NCI-H2171 (cell line): Measurements from ENCODE around the gene MBTD1.
"Not testable (repeated sequence)": the region's sequence is repeated elsewhere in the genome, so short reads cannot be mapped to it uniquely, and the experiment has no call there.

ENCODE experiments used
- DNase-seq: peaks from one replicate; lab custom pipeline; 2025; lab: John Stamatoyannopoulos, UW

MBTD1 gene

DNA sequence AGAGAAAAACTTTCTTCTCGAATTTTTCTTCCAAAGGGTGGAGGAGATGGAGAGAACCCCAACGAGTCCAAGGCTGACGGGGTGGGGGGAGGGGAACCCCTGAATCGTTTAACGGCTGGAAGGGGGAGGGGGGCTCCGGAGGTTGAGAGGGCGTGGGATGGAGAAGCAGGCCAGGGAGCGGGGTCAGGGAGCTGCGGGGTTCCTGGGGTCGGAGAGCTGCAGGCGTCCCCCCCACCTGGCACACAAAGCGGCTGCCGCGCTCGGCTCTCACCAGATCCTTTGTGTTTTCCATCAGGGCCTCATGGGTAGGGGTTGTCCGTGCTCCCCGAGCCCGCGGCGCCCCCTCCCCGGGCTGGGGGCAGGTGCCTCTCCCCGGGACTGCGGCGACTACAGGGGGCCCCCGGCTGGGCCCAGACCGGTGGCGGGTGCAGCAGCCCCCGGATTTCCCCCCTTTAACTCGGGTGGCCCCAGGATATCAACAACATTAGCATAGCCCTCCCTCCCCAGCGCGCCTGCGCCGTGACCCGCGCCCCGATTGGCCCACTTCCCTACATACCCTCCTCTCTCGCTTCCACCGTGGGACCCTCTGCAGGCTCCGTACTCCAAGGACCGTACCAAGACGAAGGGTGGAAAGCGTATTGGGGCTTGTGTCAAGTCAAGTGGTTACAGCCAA lies at the start of gene MBTD1:
Gene MBTD1 (minus strand): TSS at position 486 of the 673 bp plus-strand sequence. CDS start 34,888 bp downstream, outside the sequence.
- peak; percentile 94 for DNase-seq

DNA sequence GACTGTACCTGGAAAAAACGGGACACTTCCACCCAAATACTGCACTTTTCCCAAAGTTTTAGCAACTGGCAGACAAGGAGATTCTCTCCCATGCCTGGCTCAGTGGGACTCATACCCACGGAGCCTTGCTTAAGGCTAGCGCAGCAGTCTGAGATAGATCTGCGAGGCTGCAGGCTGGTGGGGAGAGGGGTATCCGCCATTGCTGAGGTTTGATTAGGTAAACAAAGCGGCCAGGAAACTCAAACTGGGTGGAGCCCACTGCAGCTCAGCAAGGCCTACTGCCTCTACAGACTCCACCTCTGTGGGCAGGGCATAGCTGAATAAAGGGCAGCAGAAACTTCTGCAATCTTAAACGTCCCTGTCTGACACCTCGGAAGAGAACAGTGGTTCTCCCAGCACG lies 45.3 kb upstream of the MBTD1 start:
- no peak for DNase-seq

DNA sequence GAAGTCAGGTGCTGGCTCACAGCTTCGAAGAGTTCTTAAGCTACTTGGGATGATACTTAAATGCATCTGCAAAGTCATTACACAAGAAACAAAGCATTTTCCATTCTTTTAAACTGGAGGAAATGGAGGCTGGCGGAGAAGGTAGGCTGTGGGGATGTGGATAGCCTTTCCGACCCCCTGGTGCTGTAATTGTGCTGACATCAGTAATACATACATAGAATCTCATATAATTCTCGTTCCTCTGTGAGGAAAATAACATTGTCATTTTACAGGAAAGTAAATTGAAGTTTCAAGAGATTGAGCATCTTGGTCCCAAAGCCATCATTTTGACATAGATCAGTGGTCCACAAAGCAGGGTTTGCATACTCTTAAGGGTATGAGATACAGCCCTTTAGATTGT lies 40.0 kb upstream of the MBTD1 start:
- no peak for DNase-seq

DNA sequence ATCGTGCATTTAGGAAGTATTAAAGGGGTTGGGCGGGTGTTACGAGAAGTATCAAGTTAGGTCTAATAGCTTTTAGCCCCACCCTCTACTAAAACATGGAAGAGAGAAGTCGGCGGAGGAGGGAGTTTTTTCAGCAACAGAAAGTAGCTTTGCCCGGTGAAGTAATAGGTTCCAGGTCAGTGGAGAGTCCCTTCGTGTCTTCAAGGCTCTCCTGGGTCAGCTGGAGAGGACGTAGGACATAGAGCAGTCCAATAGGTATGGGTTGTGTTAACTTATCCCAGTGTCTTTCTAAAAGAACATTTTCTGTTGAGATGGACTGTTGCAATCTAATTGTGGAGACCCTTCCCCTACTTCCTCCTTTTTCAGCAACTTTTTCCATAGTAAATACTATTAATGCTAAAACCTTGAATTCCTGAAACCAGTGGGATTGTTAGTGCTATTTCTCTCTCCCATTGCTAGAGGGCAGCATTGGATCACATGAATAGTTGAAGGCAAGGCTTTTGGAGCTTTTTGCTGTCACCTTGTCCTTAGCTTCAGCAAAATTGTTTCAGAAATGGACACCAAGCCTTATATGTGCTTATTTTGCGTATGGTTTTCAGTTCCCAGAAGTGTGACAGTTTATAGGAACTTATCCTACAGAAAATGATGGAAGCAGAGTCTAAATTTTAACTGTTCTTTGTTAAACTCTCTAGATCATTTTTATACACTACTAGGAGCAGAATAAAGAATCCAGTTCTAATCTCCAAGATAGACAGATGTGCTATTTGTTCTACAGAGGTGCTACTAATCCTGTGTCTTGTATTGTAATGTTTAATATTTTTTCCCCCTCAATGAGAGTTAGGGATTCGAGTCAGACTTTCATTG lies 38.9 kb upstream of the MBTD1 start:
- DNase-seq: peak; percentile 41

DNA sequence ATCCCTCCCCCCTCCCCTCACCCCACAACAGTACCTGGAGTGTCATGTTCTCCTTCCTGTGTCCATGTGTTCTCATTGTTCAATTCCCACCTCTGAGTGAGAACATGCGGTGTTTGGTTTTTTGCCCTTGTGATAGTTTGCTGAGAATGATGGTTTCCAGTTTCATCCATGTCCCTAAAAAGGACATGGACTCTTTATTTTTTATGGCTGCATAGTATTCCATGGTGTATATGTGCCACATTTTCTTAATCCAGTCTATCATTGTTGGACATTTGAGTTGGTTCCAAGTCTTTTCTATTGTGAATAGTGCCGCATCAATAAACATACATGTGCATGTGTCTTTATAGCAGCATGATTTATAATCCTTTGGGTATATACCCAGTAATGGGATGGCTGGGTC lies 34.5 kb upstream of the MBTD1 start:
- DNase-seq: not testable (repeated sequence)

DNA sequence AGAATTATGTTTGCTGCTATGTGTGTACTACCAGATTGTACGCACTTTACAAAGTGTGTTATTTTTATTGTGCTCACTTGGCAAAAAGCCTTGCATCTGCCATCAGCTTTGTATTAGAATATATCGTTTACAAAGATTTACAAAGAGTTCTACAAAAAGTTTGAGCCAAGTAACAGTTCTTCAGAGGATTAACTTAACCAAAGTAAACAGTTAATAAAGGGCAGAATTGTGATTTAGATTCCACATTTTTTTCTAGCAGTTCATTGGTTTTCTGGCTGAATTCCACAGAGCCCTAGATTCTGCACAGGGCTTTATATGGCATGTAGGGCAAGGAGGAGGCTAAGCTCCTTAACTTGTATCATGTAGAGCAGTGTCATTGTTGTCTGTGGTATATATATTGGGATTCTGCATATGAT lies 29.9 kb upstream of the MBTD1 start:
- no peak for DNase-seq

DNA sequence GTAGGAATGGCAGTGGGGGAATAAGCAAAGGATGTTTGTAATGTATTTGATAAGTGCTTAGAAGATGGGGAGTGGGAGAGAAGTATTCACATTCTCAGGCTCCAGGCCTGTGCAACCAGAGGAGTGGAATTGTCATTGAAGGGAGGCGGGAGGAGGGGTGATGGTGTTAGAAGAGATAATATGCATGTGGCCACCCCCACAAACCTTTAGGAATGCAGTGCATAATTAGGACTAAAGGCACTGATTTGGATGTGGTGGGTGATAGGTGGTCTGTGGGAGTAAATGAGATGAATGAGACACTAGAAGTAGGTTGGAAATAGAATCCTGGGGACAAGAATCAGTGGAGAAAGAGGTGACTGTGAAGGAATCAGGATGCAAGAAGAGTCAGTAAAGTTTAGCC lies 27.6 kb upstream of the MBTD1 start:
- no peak for DNase-seq

DNA sequence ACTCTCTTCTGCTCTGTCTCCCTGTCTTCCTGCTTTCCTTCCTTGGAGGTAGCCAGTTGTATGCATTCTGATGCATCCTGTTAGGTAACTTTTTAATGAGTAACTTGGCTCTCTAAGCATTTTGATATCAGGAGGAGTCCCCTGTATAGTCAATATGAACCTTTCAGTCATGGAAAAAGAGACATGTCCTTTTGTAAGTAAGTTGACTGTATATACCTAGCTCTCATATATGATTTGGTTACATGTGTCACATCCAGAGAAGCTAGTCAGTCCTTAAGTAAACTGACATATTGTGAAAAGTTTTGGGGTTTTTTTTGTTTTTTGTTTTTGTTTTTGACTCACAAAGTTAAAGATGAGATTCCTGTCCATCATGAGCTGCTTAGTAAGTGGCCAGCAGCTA lies 19.3 kb upstream of the MBTD1 start:
- DNase-seq: no peak

DNA sequence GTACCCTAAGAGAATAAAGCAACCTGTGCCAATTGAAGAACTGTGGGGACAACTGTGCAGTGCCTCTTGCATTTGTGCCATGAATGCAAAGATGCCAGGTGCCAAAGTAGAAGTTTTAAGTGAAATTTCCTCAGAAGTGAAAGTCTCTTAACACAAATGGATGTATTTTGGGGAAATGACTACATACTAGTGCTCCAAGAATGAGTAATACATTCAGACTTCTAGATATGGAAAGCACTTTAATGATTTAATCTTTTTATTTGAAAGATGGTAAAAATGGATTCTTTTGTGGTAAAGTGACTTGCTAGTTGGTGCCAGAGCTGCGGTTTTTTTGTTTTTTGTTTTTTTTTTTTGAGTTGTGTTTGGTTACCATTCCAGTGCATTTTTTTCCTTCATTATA lies 15.5 kb upstream of the MBTD1 start:
- no peak for DNase-seq

DNA sequence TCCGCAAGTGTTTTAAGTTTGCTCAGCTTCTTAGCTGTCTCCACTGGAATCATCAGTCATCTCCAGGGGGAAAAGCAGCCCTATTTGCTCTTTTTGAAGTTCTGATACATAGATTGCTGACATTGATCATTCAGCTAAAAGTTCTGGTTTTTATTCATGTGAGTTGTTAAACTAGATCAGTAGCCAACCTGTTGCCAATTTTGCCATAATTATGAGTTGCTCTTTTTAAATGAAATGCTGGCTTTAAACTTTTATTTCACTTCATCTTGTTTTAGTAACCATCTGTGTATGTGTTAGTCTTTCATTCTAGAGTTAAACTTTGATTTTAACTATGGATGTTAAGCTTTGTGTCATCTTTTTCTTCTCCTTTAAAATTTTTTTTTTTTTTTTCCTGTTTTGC lies 13.0 kb upstream of the MBTD1 start:
- DNase-seq: no peak

DNA sequence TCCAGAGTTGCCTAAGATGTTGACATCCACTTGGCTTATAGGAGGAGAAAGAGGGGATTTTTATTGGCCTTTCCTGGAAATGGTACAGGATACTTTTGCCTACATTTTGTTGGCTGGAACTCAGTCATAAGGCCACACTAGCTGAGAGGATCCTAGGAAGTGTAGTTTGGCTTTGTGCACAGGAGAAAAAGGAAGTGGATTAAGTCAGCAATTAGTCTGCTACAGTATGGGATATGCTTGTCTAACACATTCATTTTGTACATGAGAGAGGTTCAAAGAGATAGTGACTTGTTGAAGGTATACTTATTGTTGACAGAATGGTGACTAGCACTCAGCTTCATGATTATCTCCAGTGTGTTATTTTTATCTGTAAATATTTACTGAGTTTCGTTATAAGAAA lies 10.8 kb upstream of the MBTD1 start:
- no peak for DNase-seq

DNA sequence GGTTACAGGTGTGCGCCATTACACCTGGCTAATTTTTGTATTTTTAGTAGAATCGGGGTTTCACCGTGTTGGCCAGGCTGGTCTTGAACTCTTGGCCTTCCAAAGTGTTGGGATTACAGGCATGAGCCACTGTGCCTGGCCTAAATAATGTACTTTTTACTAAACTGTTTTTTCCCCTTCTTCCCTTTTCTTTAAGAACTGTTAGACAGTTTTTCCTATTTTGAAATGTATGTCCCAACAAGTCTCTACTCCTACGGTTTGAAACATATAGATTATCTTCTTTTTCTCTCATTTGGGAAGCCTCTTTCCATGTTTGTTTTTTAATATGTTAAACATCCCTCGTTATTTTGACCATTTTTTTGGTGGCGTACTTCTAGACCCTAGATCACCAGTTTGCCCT lies 10.1 kb upstream of the MBTD1 start:
- no peak for DNase-seq

DNA sequence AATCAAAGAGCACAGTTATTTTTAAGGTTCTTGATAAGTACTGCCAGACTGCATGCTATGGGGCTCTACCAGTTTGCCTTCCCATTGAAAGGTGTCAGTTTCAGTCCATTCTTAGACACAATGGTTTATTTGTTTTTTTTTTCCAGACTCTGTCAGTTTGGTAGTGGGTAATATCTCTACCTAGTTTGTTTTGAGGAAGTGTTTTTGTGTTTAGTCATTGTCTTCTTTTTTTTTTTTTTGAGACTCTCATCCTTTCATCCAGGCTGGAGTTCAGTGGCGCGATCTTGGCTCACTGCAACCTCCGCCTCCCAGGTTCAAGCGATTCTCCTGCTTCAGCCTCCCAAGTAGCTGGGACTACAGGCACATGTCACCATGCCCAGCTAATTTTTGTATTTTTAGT lies 4.6 kb upstream of the MBTD1 start:
- not testable (repeated sequence) for DNase-seq

DNA sequence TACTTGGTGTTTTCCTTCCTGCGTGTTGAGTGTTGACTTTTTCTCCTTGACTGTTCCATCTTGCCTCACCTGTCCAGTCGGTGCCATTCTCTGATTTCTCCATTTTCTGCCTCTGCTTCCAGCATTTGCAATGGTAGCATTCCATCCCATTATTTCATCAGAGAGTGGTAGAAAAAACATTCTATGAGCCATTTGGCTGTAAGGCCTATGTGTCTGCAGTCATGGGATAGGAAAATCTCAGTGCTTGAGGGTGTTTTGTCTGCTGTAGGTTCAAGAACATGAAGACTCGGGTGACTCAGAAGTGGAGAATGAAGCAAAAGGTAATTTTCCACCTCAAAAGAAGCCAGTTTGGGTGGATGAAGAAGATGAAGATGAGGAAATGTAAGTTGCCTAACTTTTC lies 3.2 kb upstream of the MBTD1 start:
- DNase-seq: no peak

DNA sequence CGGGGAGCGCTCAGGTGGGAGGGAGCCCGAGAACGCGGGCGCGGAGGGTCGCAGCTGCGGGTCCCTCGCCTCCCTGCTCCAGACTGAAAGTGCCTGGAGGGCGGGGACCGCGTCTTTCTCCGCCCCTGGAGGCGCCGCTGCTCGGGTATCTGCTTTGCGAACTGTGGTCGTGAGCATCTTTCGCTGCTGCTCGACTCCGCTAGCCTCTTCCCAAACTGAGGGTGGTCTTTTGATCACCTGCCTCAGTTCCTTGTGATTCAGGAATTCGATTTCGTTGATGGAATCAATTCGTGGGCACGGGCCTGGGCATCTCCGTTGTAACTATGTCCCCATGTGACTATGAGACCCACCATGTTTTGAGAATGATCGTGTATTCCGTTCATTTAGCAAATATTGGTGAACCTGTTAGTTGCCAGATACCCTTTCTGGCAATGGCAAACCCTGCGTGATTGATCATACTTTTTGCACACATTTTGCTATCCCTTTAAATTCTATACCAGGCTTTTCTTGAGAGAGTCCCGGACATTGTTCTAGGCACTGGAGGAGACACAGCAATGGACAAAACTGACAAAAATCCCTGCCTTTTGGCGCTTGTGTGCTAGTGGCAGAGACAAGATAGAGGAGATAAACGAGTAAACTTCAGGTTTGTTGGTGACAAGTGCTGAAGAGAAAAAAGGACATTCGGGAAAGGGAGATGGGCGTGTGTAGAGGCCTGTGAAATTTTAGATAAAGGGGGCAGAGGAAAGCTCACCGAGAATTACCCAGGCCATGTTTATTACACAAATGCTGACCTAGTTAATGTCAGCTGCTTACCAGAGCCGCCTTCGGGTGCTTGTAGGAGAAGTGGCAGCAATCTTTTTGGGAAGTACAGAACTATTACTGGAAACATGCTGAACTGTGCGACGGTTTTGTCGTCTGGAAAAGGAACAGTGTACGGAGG lies 1.4 kb upstream of the MBTD1 start:
- no peak for DNase-seq

DNA sequence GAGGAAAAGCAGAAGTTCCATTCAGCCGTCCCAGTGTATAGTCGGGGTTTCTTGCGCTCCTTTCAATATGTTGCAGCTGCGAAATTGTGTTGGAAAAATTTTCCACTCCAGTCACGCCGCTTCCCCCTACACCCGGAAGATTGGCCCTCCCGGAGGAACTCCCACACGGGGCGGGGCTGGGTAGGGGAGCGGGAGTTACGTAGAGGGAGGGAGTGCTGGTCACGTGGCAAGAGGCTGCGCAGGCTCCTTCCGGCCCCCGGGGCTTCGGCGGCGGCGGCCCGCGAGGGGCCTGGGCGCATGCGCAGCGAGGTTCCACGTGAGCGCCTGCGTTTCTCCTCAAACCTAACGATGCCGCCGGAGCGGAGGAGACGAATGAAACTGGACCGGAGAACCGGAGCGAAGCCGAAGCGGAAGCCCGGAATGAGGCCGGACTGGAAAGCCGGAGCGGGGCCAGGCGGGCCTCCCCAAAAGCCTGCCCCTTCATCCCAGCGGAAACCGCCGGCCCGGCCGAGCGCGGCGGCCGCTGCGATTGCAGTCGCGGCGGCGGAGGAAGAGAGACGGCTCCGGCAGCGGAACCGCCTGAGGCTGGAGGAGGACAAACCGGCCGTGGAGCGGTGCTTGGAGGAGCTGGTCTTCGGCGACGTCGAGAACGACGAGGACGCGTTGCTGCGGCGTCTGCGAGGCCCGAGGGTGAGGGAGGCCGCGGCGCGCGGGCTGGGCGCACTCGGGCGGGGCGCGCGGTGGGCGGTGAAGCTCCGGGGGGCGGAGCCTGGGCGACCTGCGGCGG lies 581 bp upstream of the MBTD1 start, which contains the start of gene UTP18:
Gene UTP18 (plus strand): TSS at position 310 of the 787 bp plus-strand sequence. CDS start 39 bp downstream, at position 349.
- DNase-seq: peak; percentile 97

DNA sequence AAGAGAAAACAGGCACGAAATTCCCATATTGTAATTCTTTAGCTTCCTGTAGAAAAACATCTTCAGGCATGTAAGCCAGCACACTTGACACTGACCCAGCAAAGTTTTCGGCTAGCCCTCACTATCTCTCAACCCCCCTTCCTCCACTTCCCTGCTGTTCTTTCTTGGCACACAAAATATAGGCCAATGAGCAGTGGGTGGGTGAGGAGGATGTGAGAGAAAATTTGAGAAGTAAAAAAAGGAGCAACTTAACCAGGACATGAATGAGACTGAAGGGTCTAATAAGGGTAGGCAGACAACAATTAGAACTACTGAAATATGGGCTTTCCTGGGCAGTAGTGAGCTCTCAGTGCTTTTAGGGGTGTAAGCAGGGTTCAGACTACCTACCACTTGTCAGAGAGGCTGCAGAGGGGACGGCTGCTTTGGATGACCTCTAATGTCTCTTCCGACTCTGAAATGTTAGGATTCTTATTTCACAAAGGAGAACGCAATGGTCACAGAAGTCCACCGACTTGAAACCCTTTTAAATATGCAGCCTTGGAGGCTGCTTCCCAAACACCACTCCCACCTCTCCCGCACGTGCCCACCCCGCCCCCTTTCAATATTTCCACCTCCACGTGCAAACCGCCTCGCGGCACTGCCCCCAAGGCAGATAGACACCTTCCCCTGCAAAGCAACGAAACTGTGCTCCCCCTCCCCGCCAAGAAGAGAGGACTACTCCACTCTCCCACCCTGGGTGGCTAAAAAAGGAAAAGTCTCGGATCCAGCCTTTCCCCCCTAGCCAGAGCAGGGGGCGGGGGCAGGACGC lies 889 bp downstream of the MBTD1 start:
- DNase-seq: no peak

DNA sequence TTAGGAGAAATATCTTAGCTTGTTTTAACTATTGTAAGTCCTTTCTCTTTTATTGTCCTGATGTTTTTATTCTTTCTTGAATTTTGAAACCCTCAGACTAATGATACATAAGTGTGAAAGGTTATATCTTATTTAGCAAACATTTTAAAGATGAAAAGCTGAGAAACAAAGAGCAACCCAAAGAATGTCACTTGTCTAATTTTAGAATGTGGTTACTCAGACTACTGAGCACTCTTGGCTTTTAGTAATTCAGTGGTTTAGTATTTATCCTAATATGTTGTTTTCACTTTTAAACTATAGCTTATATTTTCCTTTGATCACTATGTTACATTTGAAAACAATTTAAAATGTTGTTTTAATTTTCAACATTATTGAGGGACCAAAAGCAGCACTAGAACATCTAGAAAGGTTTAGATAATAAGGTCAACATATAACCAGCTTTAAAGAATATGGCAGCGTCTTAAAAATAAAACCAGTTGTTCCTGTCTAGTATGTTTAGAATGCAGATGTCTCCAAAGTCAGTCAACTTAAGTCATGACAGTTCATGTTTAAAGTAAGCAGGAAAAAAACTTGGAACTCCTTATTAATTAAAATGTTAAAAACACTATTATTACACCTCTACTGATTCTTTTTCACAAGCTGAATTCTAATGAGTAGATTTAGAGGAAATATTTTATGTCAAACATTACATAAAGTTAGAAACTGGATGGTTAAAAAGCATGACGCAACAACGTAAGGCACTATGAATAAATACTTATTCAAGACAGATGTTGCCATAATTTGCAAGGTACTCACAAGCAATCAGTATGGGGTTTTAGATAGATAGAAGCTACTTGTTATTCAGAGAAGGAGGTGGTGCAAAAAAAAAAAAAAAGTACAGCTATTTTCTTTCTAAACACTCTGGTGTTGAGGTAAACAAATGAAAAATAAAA lies 2.4 kb downstream of the MBTD1 start:
- no peak for DNase-seq

DNA sequence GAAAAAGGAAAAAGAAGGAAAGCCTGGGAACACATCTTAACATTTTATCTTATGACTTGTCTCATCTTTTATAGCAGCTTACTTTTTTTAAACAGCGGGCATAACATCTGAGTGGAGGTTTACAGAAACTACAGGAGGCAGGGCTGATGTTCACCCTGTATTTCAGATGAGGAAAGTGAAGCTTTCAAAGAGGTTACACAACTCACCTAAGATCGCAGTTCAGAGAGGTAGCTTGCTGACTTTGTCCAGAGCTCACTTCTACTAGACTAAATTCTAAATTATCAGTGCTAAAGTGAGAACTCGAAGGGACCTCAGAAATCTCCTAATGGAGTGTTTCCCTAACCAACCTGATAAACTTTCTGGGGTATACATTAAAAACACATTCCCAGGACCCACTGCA lies 3.7 kb downstream of the MBTD1 start:
- DNase-seq: no peak
